Upper lobe of left lung (tissue), 6 donors: ENCODE measurements around the gene TJP3. TPM values are rescaled to one million over a fixed set of nuclear protein-coding genes. Genes with fewer than 3 reads are reported as not detected.
"Not testable (repeated sequence)": the region's sequence is repeated elsewhere in the genome, so short reads cannot be mapped to it uniquely, and the experiment has no call there.

ENCODE experiments used
- ATAC-seq, 2 donors: fragments of 200-7000 bp; cut with Tn5 transposase; one replicate each; pipeline ENCODE4 v1.9.1; 2022; ENCODE audit warnings: mild to moderate bottlenecking in 2 of 2, moderate library complexity in 2 of 2; ENCODE audit not compliant: low FRiP score in 2 of 2
- DNase-seq, 2 donors: peaks; one replicate each; pipeline ENCODE4 v3.0.0-alpha.2; 2019 to 2020
- H3K27ac ChIP-seq, 4 donors: fragments of 200-600 bp; sonication (generic); one replicate each; pipeline ENCODE4 v1.5.1; 2016 to 2019
- H3K27me3 ChIP-seq, 4 donors: fragments of 200-600 bp; sonication (generic); one replicate each; pipeline ENCODE4 v1.5.1; 2017 to 2019
- H3K36me3 ChIP-seq, 4 donors: fragments of 200-600 bp; sonication (generic); one replicate each; pipeline ENCODE4 v1.5.1; 2016 to 2019
- H3K4me1 ChIP-seq, 4 donors: fragments of 200-600 bp; sonication (generic); one replicate each; pipeline ENCODE4 v1.5.1; 2018 to 2019
- H3K4me3 ChIP-seq, 4 donors: fragments of 200-600 bp; sonication (generic); one replicate each; pipeline ENCODE4 v1.5.1; 2017 to 2019; ENCODE audit warnings: mild to moderate bottlenecking in 2 of 4, moderate library complexity in 1 of 4
- H3K9me3 ChIP-seq, 4 donors: fragments of 200-600 bp; sonication (generic); one replicate each; pipeline ENCODE4 v1.5.1; 2018 to 2019
- EP300 ChIP-seq, 4 donors: sonication (generic); formaldehyde crosslinking; IDR thresholded peaks; one replicate each; pipeline ENCODE4 v1.5.1; 2017; ENCODE audit warnings: antibody characterized with exemption in 4 of 4, control low read depth in 2 of 4
- POLR2A ChIP-seq, 4 donors: fragments of 450-650 bp; IDR thresholded peaks; one replicate each; pipeline ENCODE4 v1.5.1; 2016 to 2017; ENCODE audit warnings: antibody characterized with exemption in 4 of 4, mild to moderate bottlenecking in 2 of 4
- POLR2AphosphoS5 ChIP-seq, 2 donors: sonication (generic); formaldehyde crosslinking; IDR thresholded peaks; one replicate each; pipeline ENCODE4 v1.5.1; 2017; ENCODE audit warnings: antibody characterized with exemption in 2 of 2
- WGBS, 2 donors: methylation state at CpG; one replicate each; pipeline ENCODE4 v1.1.5; 2017 to 2018; 5-methylcytosine and 5-hydroxymethylcytosine counted together
- total RNA-seq, 6 donors: library from RNA; depleted of rRNA in 4 of 6; stranded (reverse); fragments of >200 nt in 4 of 6; gene quantifications; one replicate each; pipeline versions ENCODE4 v1.1.0 to v1.2.1, GENCODE V29; 2016 to 2021
- TF ChIP-seq, protein P1 (sequence below), 6 experiments: fragments of 450-650 bp in 4 of 6; fragments of 200-600 bp in 2 of 6; sonication (generic) in 2 of 6; IDR thresholded peaks; one replicate each; pipeline ENCODE4 v1.5.1; 2016 to 2019; ENCODE audit warnings: antibody characterized with exemption in 6 of 6
- donor health status: DM: no; HTN: no; CAD: no; lungs with moderate emphysema.
- donor health status: DM: no; HTN: yes; CAD: no; lungs with severe emphysema.

The TJP3 gene
- total RNA-seq, 6 donors from 2014 or later, result 27.2 to 94.3 (median 55.5) TPM

DNA sequence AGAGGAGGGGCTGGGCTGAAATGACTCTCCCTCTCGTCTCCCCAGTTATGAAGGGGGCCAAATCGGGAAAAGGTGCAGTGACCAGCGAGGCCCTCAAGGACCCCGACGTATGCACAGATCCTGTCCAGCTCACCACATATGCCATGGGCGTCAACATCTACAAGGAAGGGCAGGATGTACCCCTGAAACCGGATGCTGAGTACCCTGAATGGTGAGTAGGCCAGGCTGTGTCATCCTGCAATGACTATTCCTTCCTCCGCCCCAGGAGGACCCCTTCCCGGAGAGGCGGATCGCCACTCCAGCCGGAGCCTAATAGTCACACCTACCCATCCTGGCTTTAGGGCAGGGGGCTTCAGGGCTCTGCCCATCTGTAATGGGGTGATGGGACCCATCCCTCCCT is 56.9 kb downstream of the TJP3 start:
- 97 to 99% methylated on average over 12 of the region's 12 CpGs for WGBS, 2 donors
- no peak for ATAC-seq
- Histone ChIP-seq H3K4me3 (no peak overlapping the region), H3K27me3 (no peaks in the 10 kb centered on the region), H3K4me1 (peaks cover 23 to 40% (median 26%) of the 10 kb centered on the region in 4 donors), H3K9me3 (no peaks in the 10 kb centered on the region), H3K36me3 (peaks cover 11 to 52% (median 39%) of the 10 kb centered on the region in 4 donors), H3K27ac (no peak overlapping the region)
- no peak for TF ChIP-seq POLR2A (IDR thresholded peaks at IDR 0.05)
- TF ChIP-seq POLR2AphosphoS5 (IDR thresholded peaks at IDR 0.05), result no peak
- no peak for TF ChIP-seq EP300 (IDR thresholded peaks at IDR 0.05)
- TF ChIP-seq, protein P1, sequence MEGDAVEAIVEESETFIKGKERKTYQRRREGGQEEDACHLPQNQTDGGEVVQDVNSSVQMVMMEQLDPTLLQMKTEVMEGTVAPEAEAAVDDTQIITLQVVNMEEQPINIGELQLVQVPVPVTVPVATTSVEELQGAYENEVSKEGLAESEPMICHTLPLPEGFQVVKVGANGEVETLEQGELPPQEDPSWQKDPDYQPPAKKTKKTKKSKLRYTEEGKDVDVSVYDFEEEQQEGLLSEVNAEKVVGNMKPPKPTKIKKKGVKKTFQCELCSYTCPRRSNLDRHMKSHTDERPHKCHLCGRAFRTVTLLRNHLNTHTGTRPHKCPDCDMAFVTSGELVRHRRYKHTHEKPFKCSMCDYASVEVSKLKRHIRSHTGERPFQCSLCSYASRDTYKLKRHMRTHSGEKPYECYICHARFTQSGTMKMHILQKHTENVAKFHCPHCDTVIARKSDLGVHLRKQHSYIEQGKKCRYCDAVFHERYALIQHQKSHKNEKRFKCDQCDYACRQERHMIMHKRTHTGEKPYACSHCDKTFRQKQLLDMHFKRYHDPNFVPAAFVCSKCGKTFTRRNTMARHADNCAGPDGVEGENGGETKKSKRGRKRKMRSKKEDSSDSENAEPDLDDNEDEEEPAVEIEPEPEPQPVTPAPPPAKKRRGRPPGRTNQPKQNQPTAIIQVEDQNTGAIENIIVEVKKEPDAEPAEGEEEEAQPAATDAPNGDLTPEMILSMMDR (IDR thresholded peaks at IDR 0.05), result no peak
- DNase-seq, result no peak

DNA sequence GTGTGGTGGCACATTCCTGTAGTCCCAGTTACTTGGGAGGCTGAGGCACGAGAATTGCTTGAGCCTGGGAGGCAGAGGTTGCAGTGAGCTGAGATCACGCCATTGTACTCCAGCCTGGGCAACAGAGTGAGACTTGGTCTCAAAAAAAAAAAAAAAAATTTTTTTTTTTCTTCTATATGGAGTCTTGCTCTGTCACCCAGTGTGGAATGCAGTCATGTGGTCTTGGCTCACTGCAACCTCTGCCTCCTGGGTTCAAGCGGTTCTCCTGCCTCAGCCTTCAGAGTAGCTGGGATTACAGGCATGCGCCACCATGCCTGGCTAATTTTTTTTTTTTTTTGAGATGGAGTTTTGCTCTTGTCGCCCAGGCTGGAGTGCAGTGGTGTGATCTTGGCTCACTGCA is 57.6 kb downstream of the TJP3 start:
- not testable (repeated sequence) for ATAC-seq, H3K9me3 ChIP-seq, H3K4me3 ChIP-seq, H3K27me3 ChIP-seq, DNase-seq, H3K27ac ChIP-seq
- 92 to 96% methylated on average over 5 of the region's 5 CpGs for WGBS, 2 donors
- Histone ChIP-seq H3K36me3 (peaks cover 11 to 52% (median 39%) of the 10 kb centered on the region in 4 donors), H3K4me1 (peaks cover 17 to 35% (median 20%) of the 10 kb centered on the region in 4 donors)

DNA sequence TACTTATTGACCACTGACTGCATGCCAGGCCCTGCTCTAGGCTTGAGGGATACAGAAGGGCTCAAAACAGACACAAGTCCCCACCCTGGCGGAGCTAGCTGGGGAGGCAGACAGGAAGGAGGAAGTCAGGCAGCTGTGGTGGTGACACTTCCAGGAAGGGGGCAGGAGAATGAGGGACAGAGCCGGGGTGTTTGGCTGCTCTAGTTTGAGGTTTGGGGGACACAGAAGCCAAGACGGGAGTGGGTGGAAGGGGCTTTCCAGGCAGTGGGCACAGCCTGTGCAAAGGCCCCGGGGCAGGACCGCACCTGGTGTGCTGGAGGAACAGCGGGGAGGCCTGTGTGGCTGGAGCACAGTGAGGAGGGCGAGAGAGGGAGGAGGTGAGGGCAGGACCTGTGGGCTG is 58.3 kb downstream of the TJP3 start:
- ATAC-seq, result no peak
- Histone ChIP-seq H3K4me1 (peaks cover 15 to 31% (median 18%) of the 10 kb centered on the region in 4 donors), H3K9me3 (no peaks in the 10 kb centered on the region), H3K27ac (no peak overlapping the region), H3K4me3 (no peak overlapping the region), H3K27me3 (no peaks in the 10 kb centered on the region), H3K36me3 (peaks cover 11 to 52% (median 39%) of the 10 kb centered on the region in 4 donors)
- DNase-seq, result no peak
- 75 to 84% methylated on average over 7 of the region's 7 CpGs for WGBS, 2 donors
- no peak for TF ChIP-seq POLR2A (IDR thresholded peaks at IDR 0.05)
- TF ChIP-seq POLR2AphosphoS5 (IDR thresholded peaks at IDR 0.05), result no peak
- TF ChIP-seq, protein P1 (IDR thresholded peaks at IDR 0.05), result no peak
- no peak for TF ChIP-seq EP300 (IDR thresholded peaks at IDR 0.05)

DNA sequence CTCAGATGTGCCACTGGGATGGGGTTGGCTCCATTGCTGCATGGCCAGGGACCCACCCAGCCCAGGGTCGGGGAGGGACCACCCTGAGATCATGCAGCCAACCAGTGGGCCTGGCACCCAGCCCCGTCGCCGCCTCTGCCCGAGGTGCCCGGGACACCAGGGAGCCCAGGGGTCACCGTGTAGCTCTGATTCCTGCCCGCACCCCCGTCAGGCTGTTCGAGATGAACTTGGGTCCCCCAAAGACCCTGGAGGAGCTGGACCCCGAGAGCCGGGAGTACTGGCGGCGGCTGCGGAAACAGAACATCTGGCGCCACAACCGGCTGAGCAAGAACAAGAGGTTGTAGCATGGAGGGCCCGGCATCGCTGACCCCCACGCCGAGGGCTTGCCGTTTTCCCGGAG is 58.9 kb downstream of the TJP3 start:
- ATAC-seq (no peak), DNase-seq (peak in 1 of 2 donors; percentile 77)
- TF ChIP-seq POLR2A (IDR thresholded peaks at IDR 0.05) (no peak), EP300 (IDR thresholded peaks at IDR 0.05) (no peak), POLR2AphosphoS5 (IDR thresholded peaks at IDR 0.05) (no peak)
- TF ChIP-seq, protein P1 (IDR thresholded peaks at IDR 0.05), result no peak
- Histone ChIP-seq H3K4me1 (peaks cover 10 to 26% (median 13%) of the 10 kb centered on the region in 4 donors), H3K36me3 (peaks cover 11 to 52% (median 39%) of the 10 kb centered on the region in 4 donors), H3K27me3 (no peaks in the 10 kb centered on the region), H3K9me3 (no peaks in the 10 kb centered on the region), H3K27ac (no peak overlapping the region), H3K4me3 (no peak overlapping the region)
- 89 to 93% methylated on average over 14 to 18 of the region's 23 CpGs for WGBS, 2 donors

DNA sequence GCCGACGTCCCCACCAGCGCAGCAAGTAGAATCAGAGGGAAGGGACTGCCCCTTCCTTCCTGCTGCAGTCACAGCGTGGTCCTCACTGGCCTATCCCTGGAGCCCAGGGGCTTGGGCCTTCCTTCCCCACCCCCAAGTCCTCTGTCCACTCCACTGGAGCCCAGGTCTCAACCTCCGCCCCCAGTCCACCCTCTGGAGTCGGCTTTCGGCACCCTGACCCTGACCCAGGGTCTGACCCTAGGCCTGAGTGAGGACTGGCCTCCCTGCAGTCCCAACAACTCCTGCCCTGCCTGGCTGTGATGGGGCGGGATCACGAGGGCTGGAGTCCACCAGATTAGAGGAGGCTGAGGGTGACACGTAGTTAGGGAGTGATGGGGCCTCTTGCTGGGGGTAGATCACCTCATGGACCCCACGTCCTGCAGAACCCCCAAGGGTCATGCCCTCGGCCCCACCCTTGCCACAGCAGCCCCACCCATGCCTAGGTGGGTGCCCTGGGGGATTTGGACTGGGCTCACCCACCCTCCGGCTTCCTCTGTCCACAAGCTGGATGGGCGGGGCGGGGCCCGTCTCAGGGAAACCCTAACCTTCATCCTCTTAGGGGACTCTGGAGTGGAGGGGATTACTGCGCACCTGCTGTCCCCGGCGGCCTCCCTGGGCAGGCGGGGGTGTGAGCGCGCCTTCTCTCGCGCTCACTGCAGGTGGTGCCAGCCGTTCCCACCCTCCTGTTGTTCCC is 60.0 kb downstream of the TJP3 start:
- peak in 1 of 2 donors; percentile 7 for ATAC-seq
- H3K36me3 ChIP-seq, result peaks cover 11 to 52% (median 39%) of the 10 kb centered on the region in 4 donors

More for the DNA sequence above, 60.0 kb downstream of the TJP3 start:
- H3K9me3 ChIP-seq, result no peaks in the 10 kb centered on the region
- no peaks in the 10 kb centered on the region for H3K27me3 ChIP-seq
- peaks cover 5 to 24% (median 10%) of the 10 kb centered on the region in 4 donors for H3K4me1 ChIP-seq
- 83 to 89% methylated on average over 8 to 24 of the region's 25 CpGs for WGBS, 2 donors
- H3K4me3 ChIP-seq, result no peak overlapping the region
- no peak for TF ChIP-seq POLR2AphosphoS5 (IDR thresholded peaks at IDR 0.05)
- TF ChIP-seq POLR2A (IDR thresholded peaks at IDR 0.05), result no peak
- TF ChIP-seq EP300 (IDR thresholded peaks at IDR 0.05), result no peak
- TF ChIP-seq, protein P1 (IDR thresholded peaks at IDR 0.05), result no peak
- DNase-seq, result peak in 1 of 2 donors; percentile 74
- no peak overlapping the region for H3K27ac ChIP-seq
